CD4-positive, alpha-beta T cell treated with Interleukin-12 subunit alpha and Interleukin-12 subunit beta, for 1 hour (primary cell): ENCODE measurements around the gene SRSF10.
"Not testable (repeated sequence)": the region's sequence is repeated elsewhere in the genome, so short reads cannot be mapped to it uniquely, and the experiment has no call there.

Experiments used
- DNase-seq: peaks from one replicate; pipeline ENCODE4 v3.0.0-alpha.2; 2020

SRSF10 gene

GRCh38 chr1:23979881-23980727, at the start of gene SRSF10:
Gene SRSF10, minus strand, starts transcription at chr1:23980327. Its CDS starts 72 bp downstream, at chr1:23980255.
- DNase-seq = peak; percentile 99

- DNase-seq = peak; percentile 34
Measured at GRCh38 chr1:24027838-24028468, 47.8 kb upstream of the SRSF10 start.

GRCh38 chr1:24022581-24023361, 42.6 kb upstream of the SRSF10 start:
- no peak for DNase-seq

GRCh38 chr1:24021403-24022266, 41.5 kb upstream of the SRSF10 start:
- DNase-seq = no peak

GRCh38 chr1:24020470-24020869, 40.3 kb upstream of the SRSF10 start:
- DNase-seq = no peak

- DNase-seq = no peak
Measured at GRCh38 chr1:24020025-24020424, 39.9 kb upstream of the SRSF10 start.

GRCh38 chr1:24018611-24019580, 38.8 kb upstream of the SRSF10 start:
- DNase-seq = no peak

- DNase-seq = no peak
Measured at GRCh38 chr1:24015221-24016210, 35.4 kb upstream of the SRSF10 start.

- DNase-seq = not testable (repeated sequence)
Measured at GRCh38 chr1:24012878-24013277, 32.8 kb upstream of the SRSF10 start.

- no peak for DNase-seq
Measured at GRCh38 chr1:24010650-24011049, 30.5 kb upstream of the SRSF10 start.

GRCh38 chr1:24009406-24009805, 29.3 kb upstream of the SRSF10 start:
- no peak for DNase-seq

GRCh38 chr1:24008574-24009184, 28.6 kb upstream of the SRSF10 start:
- not testable (repeated sequence) for DNase-seq

- DNase-seq = no peak
Measured at GRCh38 chr1:24007079-24007478, 27.0 kb upstream of the SRSF10 start.

GRCh38 chr1:24005163-24005562, 25.0 kb upstream of the SRSF10 start:
- no peak for DNase-seq

- DNase-seq = no peak
Measured at GRCh38 chr1:24004132-24004531, 24.0 kb upstream of the SRSF10 start.

- no peak for DNase-seq
Measured at GRCh38 chr1:24003331-24003972, 23.3 kb upstream of the SRSF10 start.

GRCh38 chr1:24002695-24003094, 22.6 kb upstream of the SRSF10 start:
- no peak for DNase-seq

GRCh38 chr1:23999156-23999671, 19.1 kb upstream of the SRSF10 start:
- DNase-seq = no peak

- no peak for DNase-seq
Measured at GRCh38 chr1:23997812-23998211, 17.7 kb upstream of the SRSF10 start.
